HAP-1 (cell line): Measurements from ENCODE around the gene YWHAE.
"Not testable (repeated sequence)": the region's sequence is repeated elsewhere in the genome, so short reads cannot be mapped to it uniquely, and the experiment has no call there.

Source experiments
- DNase-seq, 2 experiments: peaks; one replicate each; pipeline ENCODE4 v3.0.0-alpha.2; 2016 to 2020; ENCODE audit warnings: low spot score in 2 of 2
- H3K27me3 ChIP-seq: fragments of 250-450 bp; sonication (Bioruptor Pico); 2 replicates; pipeline ENCODE4 v1.5.1; 2020; ENCODE audit warnings: low read depth, mild to moderate bottlenecking, moderate library complexity
- H3K36me3 ChIP-seq: fragments of 250-450 bp; sonication (Bioruptor Pico); replicated peaks from 2 replicates; pipeline ENCODE4 v1.5.1; 2020; ENCODE audit warnings: mild to moderate bottlenecking
- H3K4me1 ChIP-seq: fragments of 250-450 bp; sonication (Bioruptor Pico); 2 replicates; pipeline ENCODE4 v1.5.1; 2020; ENCODE audit warnings: mild to moderate bottlenecking
- H3K4me3 ChIP-seq: fragments of 250-450 bp; sonication (Bioruptor Pico); 2 replicates; pipeline ENCODE4 v1.5.1; 2020; ENCODE audit warnings: mild to moderate bottlenecking, moderate library complexity
- H3K9me3 ChIP-seq: fragments of 250-450 bp; sonication (Bioruptor Pico); 2 replicates; pipeline ENCODE4 v1.5.1; 2020; ENCODE audit warnings: mild to moderate bottlenecking, moderate library complexity
- in situ Hi-C: fragments of 300-500 bp; cut with MboI; formaldehyde crosslinking; loops from 3 replicates; pipeline ENCODE4 v1.14.3; 2020; ENCODE audit warnings: low sequenced_read_pairs, inconsistent platforms, mixed read lengths

YWHAE gene

DNA sequence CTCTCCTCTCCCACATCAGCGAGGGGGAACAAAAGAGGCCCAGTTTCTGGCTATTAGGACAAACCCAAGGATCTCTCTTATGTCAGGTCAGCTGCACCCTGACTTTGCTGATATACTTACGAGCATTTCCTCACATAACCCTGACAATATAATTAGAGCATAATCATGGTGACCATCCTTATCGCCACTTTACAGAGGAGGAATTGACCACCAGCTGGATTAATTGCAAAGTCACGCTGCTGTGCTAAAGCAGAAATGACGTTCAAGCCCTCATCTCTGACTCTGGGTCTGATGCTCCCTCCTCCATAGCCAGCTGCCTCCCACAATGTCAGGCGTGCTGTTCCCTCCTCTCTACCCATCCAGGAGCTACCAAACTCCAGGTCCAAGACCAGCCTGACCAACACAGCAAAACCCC lies 78.0 kb downstream of the YWHAE start:
- no peak for DNase-seq
- H3K27me3 ChIP-seq, result peaks cover 3% of the 10 kb centered on the region; the same call in 1 of the 2 replicates
- no peaks in the 10 kb centered on the region for H3K36me3 ChIP-seq
- no peaks in the 10 kb centered on the region for H3K9me3 ChIP-seq
- H3K4me1 ChIP-seq, result no peaks in the 10 kb centered on the region
- no peak overlapping the region for H3K4me3 ChIP-seq
- in situ Hi-C loops, result loop anchor here (5.0 kb wide), 1 partner anchor 50 kb away; the partner anchor contains the start of gene BHLHA9

DNA sequence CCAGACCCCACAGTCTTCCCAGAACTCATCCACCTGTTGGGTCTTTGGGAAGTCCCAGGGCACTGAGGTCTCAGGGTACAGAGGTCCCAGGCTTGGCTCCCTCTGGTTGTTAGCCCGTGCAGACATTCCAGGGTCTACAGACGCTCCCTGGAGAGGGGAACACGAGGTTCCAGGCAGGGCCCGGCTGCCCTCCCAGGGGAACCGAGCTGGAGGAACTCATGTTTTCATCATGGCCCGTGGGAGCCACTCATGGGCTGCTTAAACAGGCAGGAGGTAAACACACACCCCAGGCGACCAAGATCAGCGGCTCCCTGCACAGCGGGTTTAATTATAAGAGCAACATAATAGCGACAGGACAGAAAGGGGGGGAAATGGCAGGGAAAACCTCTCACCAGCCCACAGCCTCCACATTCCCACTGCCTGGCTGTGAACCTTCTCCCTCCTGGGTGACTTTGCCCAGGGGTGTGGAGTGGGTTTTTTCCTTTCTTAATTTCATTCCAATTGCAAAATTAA lies 84.1 kb downstream of the YWHAE start:
- Histone ChIP-seq H3K4me1 (no peaks in the 10 kb centered on the region), H3K27me3 (peaks cover 5% of the 10 kb centered on the region; the same call in 1 of the 2 replicates), H3K36me3 (no peaks in the 10 kb centered on the region), H3K9me3 (no peaks in the 10 kb centered on the region), H3K4me3 (no peak overlapping the region)
- DNase-seq, result no peak
- in situ Hi-C loops, result no loop called here

DNA sequence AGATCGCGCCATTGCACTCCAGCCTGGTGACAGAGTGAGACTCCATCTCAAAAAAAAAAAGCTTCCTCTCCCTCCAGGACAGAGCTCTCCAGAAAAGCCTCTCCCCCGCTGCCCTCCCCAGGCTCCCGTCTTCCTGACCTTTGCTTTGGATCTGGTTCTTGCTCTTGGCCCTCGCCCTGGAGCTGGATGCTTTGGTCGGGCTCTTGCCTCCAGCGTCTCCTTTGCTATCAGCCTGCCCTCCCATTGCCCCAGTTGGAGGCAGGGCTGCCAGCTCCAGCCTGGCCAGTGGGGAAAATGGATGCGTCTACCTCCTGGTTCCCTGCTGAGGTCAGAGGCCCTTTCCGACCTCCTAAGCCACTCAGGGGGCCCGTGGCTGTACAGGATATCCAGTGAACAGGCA lies 84.6 kb downstream of the YWHAE start:
- Histone ChIP-seq H3K4me1 (no peaks in the 10 kb centered on the region), H3K9me3 (no peaks in the 10 kb centered on the region), H3K4me3 (no peak overlapping the region), H3K36me3 (no peaks in the 10 kb centered on the region), H3K27me3 (peaks cover 5% of the 10 kb centered on the region; the same call in 1 of the 2 replicates)
- DNase-seq, result no peak
- in situ Hi-C loops, result no loop called here

DNA sequence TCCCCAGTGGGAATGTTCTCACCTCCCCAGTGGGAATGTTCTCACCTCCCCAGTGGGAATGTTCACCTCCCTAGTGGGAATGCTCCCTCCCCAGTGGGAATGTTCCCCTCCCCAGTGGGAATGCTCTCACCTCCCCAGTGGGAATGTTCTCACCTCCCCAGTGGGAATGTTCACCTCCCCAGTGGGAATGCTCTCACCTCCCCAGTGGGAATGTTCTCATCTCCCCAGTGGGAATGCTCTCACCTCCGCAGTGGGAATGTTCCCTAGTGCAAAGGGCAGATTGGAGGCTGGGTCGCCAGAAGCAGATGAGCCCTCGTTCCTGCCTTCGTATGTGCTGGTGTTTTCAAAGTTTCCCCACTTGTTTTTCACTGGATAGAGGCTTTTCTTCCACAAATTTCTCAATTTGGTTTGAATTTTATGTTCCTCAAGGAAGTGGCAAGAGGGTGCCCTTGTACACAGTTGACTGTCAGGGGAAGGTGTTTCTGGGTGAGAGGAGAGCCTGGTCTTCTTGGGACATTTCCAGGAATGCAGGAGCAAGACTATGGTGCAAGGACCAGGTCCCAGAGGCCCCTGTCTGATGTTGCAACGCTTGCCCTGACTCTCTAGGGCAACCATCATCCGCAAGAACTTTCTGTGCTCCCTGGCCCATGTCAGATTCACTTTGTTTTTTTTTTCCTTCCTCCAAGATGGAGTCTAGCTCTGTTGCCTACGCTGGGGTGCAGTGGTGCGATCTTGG lies 86.6 kb downstream of the YWHAE start:
- Histone ChIP-seq H3K27me3 (peaks cover 5% of the 10 kb centered on the region; the same call in 1 of the 2 replicates), H3K4me3 (no peak overlapping the region), H3K4me1 (no peaks in the 10 kb centered on the region), H3K9me3 (no peaks in the 10 kb centered on the region), H3K36me3 (no peaks in the 10 kb centered on the region)
- in situ Hi-C loops, result no loop called here
- no peak for DNase-seq

DNA sequence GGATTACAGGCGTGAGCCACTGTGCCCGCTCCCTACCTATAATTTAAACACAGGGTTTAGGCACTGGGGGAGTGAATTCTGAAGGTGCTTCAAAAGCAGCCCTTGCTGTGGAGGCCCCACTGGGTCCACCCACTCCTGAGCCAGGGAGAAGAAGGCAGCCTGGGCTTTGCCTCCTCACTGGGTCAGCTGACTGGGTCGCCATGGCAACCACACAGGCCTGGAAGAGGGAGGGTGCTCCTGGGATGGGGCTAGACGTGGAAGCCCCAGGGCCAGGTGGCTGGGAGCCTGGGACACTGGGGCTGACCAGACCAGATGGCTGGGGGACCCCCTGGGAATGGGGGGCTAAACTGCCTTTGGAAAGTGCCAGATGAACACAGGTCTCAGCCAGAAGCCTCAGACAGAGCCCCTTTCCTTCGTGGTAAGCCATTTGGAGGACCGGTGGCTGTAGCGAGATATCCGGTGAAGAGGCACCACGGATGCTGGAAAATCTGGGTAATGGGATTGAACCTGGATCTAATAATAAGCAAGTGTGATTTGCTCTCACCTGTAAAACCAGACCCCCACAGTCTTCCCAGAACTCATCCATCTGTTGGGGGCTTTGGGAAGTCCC lies 87.7 kb downstream of the YWHAE start:
- DNase-seq, result peak in 1 of 2 experiments; percentile 67
- Histone ChIP-seq H3K36me3 (no peaks in the 10 kb centered on the region), H3K4me1 (no peaks in the 10 kb centered on the region), H3K27me3 (peaks cover 5% of the 10 kb centered on the region; the same call in 1 of the 2 replicates), H3K9me3 (no peaks in the 10 kb centered on the region), H3K4me3 (no peak overlapping the region)
- in situ Hi-C loops, result no loop called here

DNA sequence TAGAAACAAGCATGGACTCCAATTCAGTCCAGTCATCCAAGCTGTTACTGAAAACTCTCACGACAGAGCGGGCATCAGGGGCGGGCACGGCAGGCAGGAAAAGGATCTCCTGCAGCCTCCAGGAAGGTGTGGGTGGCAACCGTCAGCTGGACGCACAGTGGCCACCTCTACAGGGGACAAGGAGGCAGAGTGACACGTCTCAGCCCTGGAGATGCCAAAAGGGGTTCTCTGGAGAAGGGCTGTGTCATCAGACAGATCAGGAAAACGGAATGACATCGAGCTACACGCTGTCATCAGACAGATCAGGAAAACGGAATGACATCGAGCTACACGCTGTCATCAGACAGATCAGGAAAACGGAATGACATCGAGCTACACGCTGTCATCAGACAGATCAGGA lies 92.2 kb downstream of the YWHAE start:
- H3K4me3 ChIP-seq, H3K36me3 ChIP-seq, in situ Hi-C loops, H3K27me3 ChIP-seq, DNase-seq, H3K9me3 ChIP-seq, H3K4me1 ChIP-seq: not testable (repeated sequence)

DNA sequence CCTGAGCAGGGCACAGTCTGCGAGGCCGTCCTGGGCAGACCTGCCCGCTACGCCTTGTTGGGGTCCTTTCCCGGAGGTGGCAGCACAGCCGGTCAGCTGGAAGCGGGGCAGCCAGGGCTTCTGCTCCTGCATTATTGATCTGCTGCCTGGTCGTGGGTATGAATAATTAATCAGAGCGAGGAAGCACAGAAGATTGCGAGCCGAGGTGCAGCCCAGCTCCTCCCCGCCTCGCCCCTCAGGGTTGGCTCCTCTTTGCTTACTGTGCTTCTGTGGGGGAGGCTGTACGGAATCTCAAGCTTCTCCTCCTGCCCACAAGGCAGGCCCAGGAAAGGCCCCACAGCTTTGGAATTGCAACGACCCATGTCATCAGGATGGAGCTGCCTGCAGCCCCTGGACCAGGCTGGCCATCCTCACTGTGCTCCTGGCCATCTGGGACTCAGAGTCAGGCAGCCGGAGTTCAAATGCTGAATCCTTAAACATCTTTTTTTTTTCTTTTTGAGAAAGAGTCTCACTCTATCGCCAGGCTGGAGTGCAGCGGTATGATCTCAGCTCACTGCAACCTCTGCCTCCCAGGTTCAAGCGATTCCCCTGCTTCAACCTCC lies 95.0 kb downstream of the YWHAE start:
- in situ Hi-C loops, result no loop called here
- no peak overlapping the region for H3K4me3 ChIP-seq
- no peaks in the 10 kb centered on the region for H3K36me3 ChIP-seq
- no peaks in the 10 kb centered on the region for H3K9me3 ChIP-seq
- H3K4me1 ChIP-seq, result no peaks in the 10 kb centered on the region
- no peaks in the 10 kb centered on the region for H3K27me3 ChIP-seq
- DNase-seq, result no peak

DNA sequence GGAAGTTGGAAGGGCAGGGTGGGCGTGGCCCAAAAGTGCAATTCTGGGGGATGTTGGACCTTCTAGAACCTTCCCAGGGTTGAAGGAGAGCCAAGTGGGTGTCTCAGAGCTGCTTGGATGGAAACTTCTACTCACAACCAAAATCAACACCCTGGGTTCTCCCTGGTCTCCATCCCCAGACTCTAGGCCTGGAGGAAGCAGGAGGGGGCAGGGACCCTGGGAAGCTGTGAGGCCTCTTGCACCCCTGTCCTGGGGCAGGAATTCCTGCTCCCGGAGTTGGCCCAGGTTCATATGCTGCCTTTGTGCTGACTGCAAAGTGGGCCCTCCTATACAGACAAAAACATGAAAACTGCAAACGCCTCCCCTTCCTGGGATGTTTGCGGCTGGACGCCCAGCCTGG lies 95.5 kb downstream of the YWHAE start:
- DNase-seq, result no peak

DNA sequence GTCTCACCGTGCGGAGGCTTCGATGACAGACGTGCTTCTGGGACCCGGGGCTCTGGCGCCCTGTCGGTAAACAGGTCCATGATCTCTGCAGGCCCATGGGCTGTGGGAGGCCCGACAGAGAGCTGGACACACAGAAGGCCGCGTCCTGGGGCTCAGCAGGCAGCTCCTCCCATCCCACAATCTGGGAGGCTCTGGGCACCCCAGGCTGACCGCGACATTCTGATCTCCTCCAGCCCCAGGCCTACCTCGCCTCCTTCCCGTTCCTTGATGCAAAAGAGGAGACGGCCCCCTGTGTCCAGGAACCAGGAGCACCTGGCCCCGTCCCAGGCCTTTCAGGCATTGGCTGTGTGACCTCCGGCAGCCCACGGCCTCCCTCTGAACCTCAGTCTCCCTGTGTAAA lies 97.3 kb downstream of the YWHAE start:
- Histone ChIP-seq H3K27me3 (no peaks in the 10 kb centered on the region), H3K4me3 (no peak overlapping the region), H3K9me3 (no peaks in the 10 kb centered on the region), H3K4me1 (no peaks in the 10 kb centered on the region), H3K36me3 (no peaks in the 10 kb centered on the region)
- in situ Hi-C loops, result no loop called here
- no peak for DNase-seq

More for the DNA sequence above, 95.5 kb downstream of the YWHAE start:
- no peaks in the 10 kb centered on the region for H3K9me3 ChIP-seq
- H3K27me3 ChIP-seq, result no peaks in the 10 kb centered on the region
- H3K4me3 ChIP-seq, result no peak overlapping the region
- H3K36me3 ChIP-seq, result no peaks in the 10 kb centered on the region
- in situ Hi-C loops, result no loop called here
- no peaks in the 10 kb centered on the region for H3K4me1 ChIP-seq

DNA sequence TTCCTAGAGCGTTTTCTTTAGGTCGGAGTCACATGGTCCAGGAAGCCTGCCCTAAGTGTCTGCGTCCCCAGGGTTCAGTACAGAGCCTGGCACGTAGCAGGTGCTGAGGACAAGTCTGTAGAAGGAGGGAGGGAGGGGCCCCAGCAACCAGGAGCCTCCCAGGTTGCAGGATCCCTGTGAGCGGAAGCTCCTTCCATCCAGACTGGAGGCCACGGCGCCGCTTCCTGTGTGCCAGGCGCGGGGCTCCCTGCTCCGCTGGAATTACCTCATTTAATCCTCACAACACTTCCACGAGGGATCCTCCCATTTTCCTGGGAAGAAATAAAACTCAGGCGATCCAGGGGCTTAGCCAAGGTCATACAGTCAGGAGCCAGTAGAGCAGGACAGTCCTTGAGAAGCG lies 98.5 kb downstream of the YWHAE start:
- no peak for DNase-seq
- H3K4me3 ChIP-seq, result no peak overlapping the region
- H3K9me3 ChIP-seq, result no peaks in the 10 kb centered on the region
- H3K4me1 ChIP-seq, result no peaks in the 10 kb centered on the region
- H3K27me3 ChIP-seq, result no peaks in the 10 kb centered on the region
- in situ Hi-C loops, result no loop called here
- no peaks in the 10 kb centered on the region for H3K36me3 ChIP-seq

DNA sequence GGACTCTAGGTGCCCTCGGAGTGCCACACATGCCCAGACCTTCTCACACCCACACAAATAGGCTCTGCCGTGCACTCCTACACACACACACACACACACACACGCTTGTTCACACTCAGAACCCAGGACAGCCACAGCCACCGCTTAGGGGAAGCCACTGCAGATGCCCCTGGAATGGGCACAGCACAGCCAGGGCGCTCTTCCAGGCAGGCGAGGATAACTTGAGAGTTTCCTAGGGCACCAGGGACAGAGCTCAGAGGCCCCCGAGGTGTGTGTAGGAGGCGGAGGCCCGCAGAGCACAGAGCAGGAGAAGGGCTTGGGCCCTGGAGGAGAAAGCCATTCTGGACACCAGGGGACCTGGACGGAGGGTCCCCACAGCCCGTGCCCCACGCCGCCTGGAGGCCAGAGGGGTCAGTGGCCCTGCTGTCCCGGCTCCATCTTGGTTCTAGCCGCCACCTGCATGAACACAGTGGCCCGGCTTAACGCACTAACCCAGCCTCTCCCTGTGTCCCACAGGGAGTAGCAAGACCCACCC lies 99.6 kb downstream of the YWHAE start:
- no peak for DNase-seq
- Histone ChIP-seq H3K9me3 (no peaks in the 10 kb centered on the region), H3K4me3 (no peak overlapping the region), H3K4me1 (no peaks in the 10 kb centered on the region), H3K27me3 (no peaks in the 10 kb centered on the region), H3K36me3 (no peaks in the 10 kb centered on the region)
- in situ Hi-C loops, result no loop called here

DNA sequence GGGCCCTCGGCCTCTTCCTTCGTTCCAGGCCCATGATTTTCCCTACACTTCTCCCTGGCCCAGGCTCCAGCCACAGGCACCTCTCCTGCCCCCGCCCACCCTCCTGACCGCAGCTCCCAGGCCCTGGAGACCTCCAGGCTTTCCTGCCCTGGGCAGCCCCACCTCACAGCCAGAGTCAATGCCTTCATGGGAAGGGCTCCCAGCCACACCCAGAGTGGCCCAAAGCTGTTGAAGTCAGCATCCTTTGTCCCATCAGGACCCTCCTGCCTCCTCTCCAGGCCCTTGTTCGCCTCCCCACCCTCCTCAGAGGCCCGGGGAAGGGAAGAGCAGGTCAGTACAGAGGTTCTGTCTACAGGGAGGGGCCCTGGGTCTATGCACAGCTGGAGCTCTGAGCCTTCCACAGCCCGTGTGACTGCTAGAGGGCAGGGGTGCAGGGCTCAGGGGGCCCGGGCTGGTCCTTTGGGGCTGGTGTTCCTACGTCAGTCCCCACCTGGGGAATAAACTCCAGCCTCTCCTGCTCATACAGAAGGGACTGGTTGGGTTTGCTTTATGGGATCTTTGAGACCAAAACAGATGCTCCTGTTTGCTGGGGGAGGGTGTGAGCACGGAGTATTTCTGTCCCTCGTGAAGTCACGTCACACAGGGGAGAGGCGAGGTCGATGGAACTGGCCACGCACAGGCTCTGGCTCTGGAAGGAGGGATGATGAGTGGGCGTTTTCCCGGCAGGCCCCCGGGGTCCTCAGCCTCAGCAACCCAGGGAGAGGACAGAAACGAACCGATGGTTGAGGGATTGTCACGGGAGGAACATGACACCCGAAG lies 100.3 kb downstream of the YWHAE start:
- no peaks in the 10 kb centered on the region for H3K9me3 ChIP-seq
- H3K27me3 ChIP-seq, result no peaks in the 10 kb centered on the region
- H3K36me3 ChIP-seq, result no peaks in the 10 kb centered on the region
- H3K4me3 ChIP-seq, result no peak overlapping the region
- in situ Hi-C loops, result no loop called here
- H3K4me1 ChIP-seq, result no peaks in the 10 kb centered on the region
- DNase-seq, result no peak

DNA sequence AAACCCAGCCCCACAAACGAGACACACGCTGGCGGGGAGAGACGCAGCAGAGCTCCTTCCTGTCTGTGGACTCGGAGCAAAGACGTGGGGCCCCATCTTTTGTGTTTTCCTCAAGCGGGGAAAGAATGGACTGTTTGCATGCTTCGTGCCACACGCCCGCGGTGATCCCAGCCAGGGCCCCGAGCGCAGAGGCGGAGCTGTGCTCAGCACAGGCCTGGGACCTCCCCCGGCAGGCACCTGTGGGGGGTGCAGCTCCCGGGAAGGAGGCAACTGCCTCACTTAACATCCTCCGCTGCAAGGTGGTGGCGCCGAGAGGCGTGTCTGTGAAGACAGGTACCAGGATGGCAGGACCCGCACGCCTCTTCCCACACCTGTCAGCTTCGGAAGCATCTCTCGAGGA lies 101.4 kb downstream of the YWHAE start:
- no peaks in the 10 kb centered on the region for H3K27me3 ChIP-seq
- H3K4me1 ChIP-seq, result no peaks in the 10 kb centered on the region
- in situ Hi-C loops, result no loop called here

More for the DNA sequence above, 101.4 kb downstream of the YWHAE start:
- H3K4me3 ChIP-seq, result no peak overlapping the region
- no peaks in the 10 kb centered on the region for H3K9me3 ChIP-seq
- DNase-seq, result peak in 1 of 2 experiments; percentile 39
- H3K36me3 ChIP-seq, result no peaks in the 10 kb centered on the region
